Measurements from ENCODE around the gene MAGIX.

The MAGIX gene

DNA sequence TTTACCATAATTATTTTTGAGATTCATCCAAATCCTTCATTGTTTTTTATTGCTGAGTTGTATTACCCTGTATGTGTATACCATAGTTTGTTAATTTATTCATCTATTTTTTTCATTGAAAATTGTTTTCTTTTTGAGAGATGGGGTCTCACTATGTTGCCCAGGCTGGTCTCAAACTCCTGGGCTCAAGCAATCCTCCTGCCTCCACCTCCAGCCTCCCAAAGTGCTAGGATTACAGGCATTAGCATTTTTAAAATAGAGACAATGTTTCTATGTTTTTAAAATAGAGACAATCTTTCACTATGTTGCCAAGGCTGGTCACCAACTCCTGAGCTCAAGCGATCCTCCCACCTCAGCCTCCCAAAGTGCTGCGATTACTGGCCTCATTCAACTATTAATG, 1.6 kb upstream of the MAGIX start:
- Histone ChIP-seq H3K9ac (no peak overlapping the region), H3K9me3 (ENCODE audit: control insufficient read depth, low read length) (no peaks in the 10 kb centered on the region), H3K79me2 (no peaks in the 10 kb centered on the region), H3K4me3 (ENCODE audit: low read depth, low read length) (no peak overlapping the region), H3K27ac (no peak overlapping the region), H3K27me3 (ENCODE audit: control insufficient read depth, insufficient read depth, low read length) (no peaks in the 10 kb centered on the region), H3K36me3 (ENCODE audit: control insufficient read depth, insufficient read depth, low read length) (no peaks in the 10 kb centered on the region), H3K4me2 (ENCODE audit: low read length) (no peak overlapping the region), H3K4me1 (no peaks in the 10 kb centered on the region), H2AFZ (no peak overlapping the region)
- TF ChIP-seq, protein P1, sequence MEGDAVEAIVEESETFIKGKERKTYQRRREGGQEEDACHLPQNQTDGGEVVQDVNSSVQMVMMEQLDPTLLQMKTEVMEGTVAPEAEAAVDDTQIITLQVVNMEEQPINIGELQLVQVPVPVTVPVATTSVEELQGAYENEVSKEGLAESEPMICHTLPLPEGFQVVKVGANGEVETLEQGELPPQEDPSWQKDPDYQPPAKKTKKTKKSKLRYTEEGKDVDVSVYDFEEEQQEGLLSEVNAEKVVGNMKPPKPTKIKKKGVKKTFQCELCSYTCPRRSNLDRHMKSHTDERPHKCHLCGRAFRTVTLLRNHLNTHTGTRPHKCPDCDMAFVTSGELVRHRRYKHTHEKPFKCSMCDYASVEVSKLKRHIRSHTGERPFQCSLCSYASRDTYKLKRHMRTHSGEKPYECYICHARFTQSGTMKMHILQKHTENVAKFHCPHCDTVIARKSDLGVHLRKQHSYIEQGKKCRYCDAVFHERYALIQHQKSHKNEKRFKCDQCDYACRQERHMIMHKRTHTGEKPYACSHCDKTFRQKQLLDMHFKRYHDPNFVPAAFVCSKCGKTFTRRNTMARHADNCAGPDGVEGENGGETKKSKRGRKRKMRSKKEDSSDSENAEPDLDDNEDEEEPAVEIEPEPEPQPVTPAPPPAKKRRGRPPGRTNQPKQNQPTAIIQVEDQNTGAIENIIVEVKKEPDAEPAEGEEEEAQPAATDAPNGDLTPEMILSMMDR (IDR thresholded peaks at IDR 0.05): no peak

DNA sequence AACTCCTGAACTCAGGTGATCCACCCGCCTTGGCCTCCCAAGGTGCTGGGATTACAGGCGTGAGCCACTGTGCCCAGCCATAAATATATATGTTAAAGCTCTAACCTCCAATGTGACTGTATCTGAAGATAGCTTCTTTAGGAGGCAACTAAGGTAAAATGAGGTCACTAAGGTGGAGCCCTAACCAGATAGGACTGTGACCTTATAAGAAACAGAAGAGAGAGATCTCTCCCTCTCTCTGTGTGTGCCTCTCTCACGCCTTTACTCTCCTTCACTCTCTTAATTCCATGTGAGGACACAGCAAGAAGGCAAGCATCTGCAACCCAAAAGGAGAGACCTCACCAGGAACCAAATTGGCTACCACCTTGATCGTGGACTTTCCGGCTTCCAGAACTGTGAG, 926 bp upstream of the MAGIX start:
- no peaks in the 10 kb centered on the region for H3K27me3 ChIP-seq (ENCODE audit: control insufficient read depth, insufficient read depth, low read length)
- H3K4me2 ChIP-seq (ENCODE audit: low read length): no peak overlapping the region
- no peak overlapping the region for H3K4me3 ChIP-seq (ENCODE audit: low read depth, low read length)
- no peaks in the 10 kb centered on the region for H3K36me3 ChIP-seq (ENCODE audit: control insufficient read depth, insufficient read depth, low read length)
- no peak overlapping the region for H3K9ac ChIP-seq
- no peaks in the 10 kb centered on the region for H3K4me1 ChIP-seq
- H3K9me3 ChIP-seq (ENCODE audit: control insufficient read depth, low read length): no peaks in the 10 kb centered on the region
- no peaks in the 10 kb centered on the region for H3K79me2 ChIP-seq
- TF ChIP-seq, protein P1 (IDR thresholded peaks at IDR 0.05): no peak
- H3K27ac ChIP-seq: no peak overlapping the region
- no peak overlapping the region for H2AFZ ChIP-seq

DNA sequence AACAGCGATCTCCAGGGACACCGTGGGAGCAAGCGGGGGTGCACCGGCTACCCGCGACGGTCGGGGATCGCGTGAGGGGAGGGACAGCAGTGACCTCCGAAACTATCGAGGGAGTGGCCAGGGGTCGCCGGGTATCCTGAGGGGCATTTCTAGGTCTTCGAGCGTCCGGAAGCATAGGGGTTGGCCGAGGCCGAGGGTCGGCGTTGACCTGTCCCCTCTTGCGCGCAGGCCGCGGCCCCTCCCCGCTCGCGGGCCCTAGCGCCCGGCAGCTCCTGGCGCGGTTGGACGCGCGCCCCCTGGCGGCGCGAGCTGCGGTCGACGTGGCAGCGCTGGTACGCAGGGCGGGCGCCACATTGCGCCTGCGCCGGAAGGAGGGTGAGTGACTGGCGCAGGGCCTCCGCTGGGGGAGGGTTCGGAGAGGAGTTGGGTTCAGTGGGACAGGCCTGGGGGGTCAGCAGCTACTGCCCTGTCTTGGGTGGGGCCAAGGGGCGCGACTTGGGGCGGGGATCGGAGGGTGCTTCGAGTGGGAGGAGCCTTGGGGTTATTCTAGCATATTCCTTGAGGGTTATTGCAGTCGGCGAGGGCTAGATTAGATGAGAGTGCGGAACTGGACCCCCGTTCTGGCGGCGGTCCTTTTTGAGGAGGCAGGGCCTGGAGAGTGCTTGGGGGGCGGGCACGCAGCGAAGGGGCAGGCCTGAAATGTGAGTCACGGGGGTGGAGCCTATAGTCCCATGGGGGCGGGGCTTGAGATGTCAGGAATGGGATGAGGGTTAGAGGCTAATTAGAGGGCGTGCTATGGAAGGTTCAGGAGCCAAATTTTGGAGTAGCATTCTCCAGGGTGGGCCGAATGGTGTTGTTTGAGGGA, 1.2 kb downstream of the MAGIX start:
- H3K27ac ChIP-seq: peak overlapping the region; percentile 88
- no peaks in the 10 kb centered on the region for H3K79me2 ChIP-seq
- TF ChIP-seq, protein P1 (IDR thresholded peaks at IDR 0.05): peak; percentile 73
- H3K27me3 ChIP-seq (ENCODE audit: control insufficient read depth, insufficient read depth, low read length): no peaks in the 10 kb centered on the region
- peak overlapping the region; percentile 79 for H2AFZ ChIP-seq
- peak overlapping the region; percentile 57 for H3K4me3 ChIP-seq (ENCODE audit: low read depth, low read length)
- H3K9ac ChIP-seq: no peak overlapping the region
- peak overlapping the region; percentile 73 for H3K4me2 ChIP-seq (ENCODE audit: low read length)
- no peaks in the 10 kb centered on the region for H3K36me3 ChIP-seq (ENCODE audit: control insufficient read depth, insufficient read depth, low read length)
- H3K9me3 ChIP-seq (ENCODE audit: control insufficient read depth, low read length): no peaks in the 10 kb centered on the region
- no peaks in the 10 kb centered on the region for H3K4me1 ChIP-seq

DNA sequence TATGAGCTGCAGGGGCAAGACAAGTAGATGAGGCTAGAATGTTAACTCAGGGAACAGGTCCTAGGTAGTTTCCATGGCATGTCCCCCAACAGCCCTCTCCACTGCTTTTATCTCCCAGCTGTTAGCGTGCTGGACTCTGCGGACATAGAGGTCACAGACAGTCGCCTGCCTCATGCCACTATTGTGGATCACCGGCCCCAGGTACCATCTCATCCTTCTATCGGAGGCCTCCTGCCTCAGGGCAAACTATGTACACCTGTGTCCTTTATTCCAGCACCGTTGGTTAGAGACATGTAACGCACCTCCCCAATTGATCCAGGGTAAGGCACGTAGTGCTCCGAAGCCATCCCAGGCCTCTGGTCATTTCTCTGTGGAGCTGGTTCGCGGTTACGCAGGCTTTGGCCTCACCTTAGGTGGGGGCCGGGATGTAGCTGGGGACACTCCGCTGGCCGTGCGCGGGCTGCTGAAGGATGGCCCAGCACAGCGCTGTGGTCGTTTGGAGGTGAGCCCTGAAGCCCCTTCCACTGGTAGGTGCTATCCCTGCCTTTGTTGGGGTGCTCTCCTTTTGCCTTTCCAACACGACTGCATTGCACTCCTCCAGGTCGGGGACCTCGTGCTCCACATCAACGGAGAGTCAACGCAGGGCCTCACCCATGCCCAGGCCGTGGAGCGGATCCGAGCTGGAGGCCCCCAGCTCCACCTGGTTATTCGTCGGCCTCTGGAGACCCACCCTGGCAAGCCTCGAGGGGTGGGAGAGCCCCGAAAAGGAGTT, 2.2 kb downstream of the MAGIX start:
- no peaks in the 10 kb centered on the region for H3K36me3 ChIP-seq (ENCODE audit: control insufficient read depth, insufficient read depth, low read length)
- peak overlapping the region; percentile 88 for H3K27ac ChIP-seq
- no peak overlapping the region for H2AFZ ChIP-seq
- TF ChIP-seq, protein P1 (IDR thresholded peaks at IDR 0.05): no peak
- H3K27me3 ChIP-seq (ENCODE audit: control insufficient read depth, insufficient read depth, low read length): no peaks in the 10 kb centered on the region
- no peaks in the 10 kb centered on the region for H3K9me3 ChIP-seq (ENCODE audit: control insufficient read depth, low read length)
- H3K4me1 ChIP-seq: no peaks in the 10 kb centered on the region
- H3K4me3 ChIP-seq (ENCODE audit: low read depth, low read length): no peak overlapping the region
- H3K4me2 ChIP-seq (ENCODE audit: low read length): no peak overlapping the region
- no peak overlapping the region for H3K9ac ChIP-seq
- no peaks in the 10 kb centered on the region for H3K79me2 ChIP-seq

Measured in parathyroid adenoma (tissue), 2 donors.